Osteoblast (primary cell): ENCODE data around the gene CLK3. TPM values are rescaled to one million over a fixed set of nuclear protein-coding genes. Genes with fewer than 3 reads are reported as not detected.

Experiments used
- DNase-seq: peaks from one replicate; pipeline ENCODE4 v3.0.0; 2011; ENCODE audit warnings: low spot score, mixed read lengths; ENCODE audit not compliant: insufficient read length; ENCODE audit errors: missing footprints
- H2AFZ ChIP-seq: 2 replicates; pipeline ENCODE4 v1.6.0; 2011; ENCODE audit warnings: mild to moderate bottlenecking, low read length
- H3K27ac ChIP-seq: 2 replicates; pipeline ENCODE4 v1.5.1; 2011; ENCODE audit warnings: mild to moderate bottlenecking, low read depth, low read length, moderate library complexity
- H3K27me3 ChIP-seq: 2 replicates; pipeline ENCODE4 v1.6.0; 2012; ENCODE audit warnings: mild to moderate bottlenecking, control low read depth, inconsistent platforms, low read length, moderate library complexity; ENCODE audit not compliant: insufficient read depth
- H3K36me3 ChIP-seq: 2 replicates; pipeline ENCODE4 v1.5.1; 2011; ENCODE audit warnings: mild to moderate bottlenecking, low read length, control low read depth, moderate library complexity; ENCODE audit not compliant: insufficient read depth
- H3K4me1 ChIP-seq: 2 replicates; pipeline ENCODE4 v1.5.1; 2011; ENCODE audit warnings: mild to moderate bottlenecking, low read length, control low read depth, moderate library complexity; ENCODE audit not compliant: insufficient read depth
- H3K4me2 ChIP-seq: 2 replicates; pipeline ENCODE4 v1.6.0; 2011; ENCODE audit warnings: mild to moderate bottlenecking, low read length; ENCODE audit not compliant: insufficient read depth
- H3K4me3 ChIP-seq: fragments of 200-600 bp; sonication (generic); 3 replicates; pipeline ENCODE4 v1.5.1; 2012; ENCODE audit warnings: mild to moderate bottlenecking, low read length, inconsistent platforms; ENCODE audit not compliant: insufficient read depth
- H3K79me2 ChIP-seq: 2 replicates; pipeline ENCODE4 v1.6.0; 2012; ENCODE audit warnings: mild to moderate bottlenecking, low read length, control low read depth, inconsistent platforms; ENCODE audit not compliant: insufficient read depth
- H3K9me3 ChIP-seq: 2 replicates; pipeline ENCODE4 v1.5.1; 2011; ENCODE audit warnings: low read depth, low read length, control low read depth
- H4K20me1 ChIP-seq: 2 replicates; pipeline ENCODE4 v1.6.0; 2012; ENCODE audit warnings: mild to moderate bottlenecking, low read length, control low read depth; ENCODE audit not compliant: insufficient read depth
- total RNA-seq: library from RNA; depleted of rRNA; stranded (reverse); fragments of >200 nt; gene quantifications from 2 replicates; pipeline ENCODE4 v1.2.3, GENCODE V29; 2012
- TF ChIP-seq, protein P1 (sequence below): IDR thresholded peaks from 2 replicates; pipeline ENCODE4 v1.5.1; 2011; ENCODE audit warnings: mild to moderate bottlenecking, low read depth, low read length, moderate library complexity; ENCODE audit errors: extremely low read depth

CLK3 gene
- total RNA-seq, 1 donor, result 47.0 TPM

GRCh38 chr15:74605795-74606150 lies 9.9 kb upstream of the CLK3 start:
- Histone ChIP-seq H3K36me3 (no peaks in the 10 kb centered on the region), H3K27me3 (peaks cover 8% of the 10 kb centered on the region)
- TF ChIP-seq, protein P1, sequence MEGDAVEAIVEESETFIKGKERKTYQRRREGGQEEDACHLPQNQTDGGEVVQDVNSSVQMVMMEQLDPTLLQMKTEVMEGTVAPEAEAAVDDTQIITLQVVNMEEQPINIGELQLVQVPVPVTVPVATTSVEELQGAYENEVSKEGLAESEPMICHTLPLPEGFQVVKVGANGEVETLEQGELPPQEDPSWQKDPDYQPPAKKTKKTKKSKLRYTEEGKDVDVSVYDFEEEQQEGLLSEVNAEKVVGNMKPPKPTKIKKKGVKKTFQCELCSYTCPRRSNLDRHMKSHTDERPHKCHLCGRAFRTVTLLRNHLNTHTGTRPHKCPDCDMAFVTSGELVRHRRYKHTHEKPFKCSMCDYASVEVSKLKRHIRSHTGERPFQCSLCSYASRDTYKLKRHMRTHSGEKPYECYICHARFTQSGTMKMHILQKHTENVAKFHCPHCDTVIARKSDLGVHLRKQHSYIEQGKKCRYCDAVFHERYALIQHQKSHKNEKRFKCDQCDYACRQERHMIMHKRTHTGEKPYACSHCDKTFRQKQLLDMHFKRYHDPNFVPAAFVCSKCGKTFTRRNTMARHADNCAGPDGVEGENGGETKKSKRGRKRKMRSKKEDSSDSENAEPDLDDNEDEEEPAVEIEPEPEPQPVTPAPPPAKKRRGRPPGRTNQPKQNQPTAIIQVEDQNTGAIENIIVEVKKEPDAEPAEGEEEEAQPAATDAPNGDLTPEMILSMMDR, result no peak

GRCh38 chr15:74608786-74609185 lies 6.8 kb upstream of the CLK3 start:
- no peaks in the 10 kb centered on the region for H3K36me3 ChIP-seq
- H2AFZ ChIP-seq, result no peak overlapping the region
- no peak overlapping the region for H3K4me2 ChIP-seq
- H3K4me1 ChIP-seq, result no peaks in the 10 kb centered on the region
- peaks cover 15% of the 10 kb centered on the region for H3K27me3 ChIP-seq
- peak; percentile 44 for DNase-seq
- TF ChIP-seq, protein P1, result no peak
- no peaks in the 10 kb centered on the region for H3K9me3 ChIP-seq
- H3K4me3 ChIP-seq, result no peak overlapping the region
- no peaks in the 10 kb centered on the region for H3K79me2 ChIP-seq
- H3K27ac ChIP-seq, result no peak overlapping the region
- no peaks in the 10 kb centered on the region for H4K20me1 ChIP-seq

More at GRCh38 chr15:74605795-74606150, 9.9 kb upstream of the CLK3 start:
- Histone ChIP-seq H4K20me1 (peaks cover 3% of the 10 kb centered on the region), H3K79me2 (no peaks in the 10 kb centered on the region), H3K4me3 (no peak overlapping the region), H3K9me3 (no peaks in the 10 kb centered on the region), H3K4me2 (no peak overlapping the region), H2AFZ (no peak overlapping the region), H3K4me1 (no peaks in the 10 kb centered on the region), H3K27ac (no peak overlapping the region)
- DNase-seq, result no peak

GRCh38 chr15:74609938-74610301 lies 5.7 kb upstream of the CLK3 start:
- H3K27ac ChIP-seq, result no peak overlapping the region
- TF ChIP-seq, protein P1, result no peak
- H3K36me3 ChIP-seq, result no peaks in the 10 kb centered on the region

DNA sequence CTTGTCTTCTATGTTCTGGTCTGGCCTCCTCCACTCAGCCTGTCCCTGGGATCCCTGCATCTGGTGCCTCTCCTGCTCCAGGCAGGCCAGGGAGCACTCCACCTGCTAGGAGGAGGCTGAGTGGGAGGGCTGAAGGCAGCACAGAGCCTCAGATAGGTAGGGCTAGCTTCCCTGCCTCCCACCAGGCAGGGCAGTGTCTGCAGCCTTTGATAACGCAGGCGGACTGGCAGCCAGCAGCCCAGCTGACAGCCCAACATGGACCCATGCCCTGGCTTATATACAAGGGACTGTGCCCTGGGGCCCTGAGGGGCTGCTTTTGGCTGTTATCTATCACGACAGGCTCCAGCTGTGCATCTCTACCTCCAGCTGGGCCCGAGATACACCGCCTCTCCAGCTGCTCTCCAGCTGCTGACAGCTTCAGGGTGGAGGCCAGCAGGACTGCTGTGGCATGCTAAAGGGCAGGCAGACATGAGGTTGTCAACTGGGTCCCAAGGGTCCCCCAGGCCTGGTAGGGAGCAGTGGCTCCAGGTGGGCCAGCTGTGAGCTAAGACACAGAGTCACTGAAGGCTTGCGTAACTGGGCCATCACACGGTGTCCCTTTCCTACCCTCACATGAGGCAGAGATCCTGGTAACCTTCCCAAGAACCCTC lies 5.2 kb upstream of the CLK3 start:
- TF ChIP-seq, protein P1, result no peak
- Histone ChIP-seq H4K20me1 (no peaks in the 10 kb centered on the region), H3K79me2 (peaks cover 3% of the 10 kb centered on the region), H3K27ac (no peak overlapping the region), H3K4me2 (no peak overlapping the region), H3K27me3 (peaks cover 16% of the 10 kb centered on the region), H3K4me1 (peaks cover 9% of the 10 kb centered on the region), H2AFZ (no peak overlapping the region), H3K36me3 (no peaks in the 10 kb centered on the region), H3K4me3 (no peak overlapping the region), H3K9me3 (no peaks in the 10 kb centered on the region)
- DNase-seq, result peak; percentile 82

More at GRCh38 chr15:74609938-74610301, 5.7 kb upstream of the CLK3 start:
- Histone ChIP-seq H3K9me3 (no peaks in the 10 kb centered on the region), H3K4me2 (no peak overlapping the region), H2AFZ (no peak overlapping the region), H3K4me3 (no peak overlapping the region), H3K27me3 (peaks cover 16% of the 10 kb centered on the region), H3K79me2 (no peaks in the 10 kb centered on the region), H3K4me1 (peaks cover 6% of the 10 kb centered on the region), H4K20me1 (no peaks in the 10 kb centered on the region)
- DNase-seq, result peak; percentile 68
